ENCODE measurements around the gene HOXB5.

Gene HOXB5

DNA sequence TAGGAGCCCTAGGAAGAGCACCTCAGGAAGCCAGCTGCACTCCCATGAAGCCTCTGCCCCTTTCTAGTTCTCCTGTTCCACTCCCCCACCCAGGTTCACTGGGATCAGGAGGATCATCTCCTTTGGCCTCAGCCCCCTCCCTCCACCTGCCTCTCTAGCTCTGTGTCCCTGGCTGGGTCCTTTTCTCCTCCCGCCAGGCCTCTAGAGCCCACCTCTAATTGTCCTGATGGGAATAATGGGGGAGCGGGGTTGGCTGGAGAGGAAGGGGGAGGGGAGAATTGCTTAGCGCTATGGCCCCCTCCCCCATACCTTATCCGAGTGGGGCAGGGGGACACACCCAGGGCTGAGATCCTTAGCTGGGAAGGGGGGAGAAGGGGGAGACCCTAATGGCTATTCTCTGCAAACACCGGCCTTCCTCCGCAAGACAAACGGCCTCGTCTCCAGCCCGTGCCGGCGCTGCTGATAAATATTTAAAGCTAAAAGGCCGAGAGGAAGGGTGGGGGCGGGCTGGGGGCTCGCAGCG, 16.2 kb upstream of the HOXB5 start:
- H3K4me3 ChIP-seq (ENCODE audit: low read depth in 1 of 2, low read length in 2 of 2), result no peak overlapping the region

DNA sequence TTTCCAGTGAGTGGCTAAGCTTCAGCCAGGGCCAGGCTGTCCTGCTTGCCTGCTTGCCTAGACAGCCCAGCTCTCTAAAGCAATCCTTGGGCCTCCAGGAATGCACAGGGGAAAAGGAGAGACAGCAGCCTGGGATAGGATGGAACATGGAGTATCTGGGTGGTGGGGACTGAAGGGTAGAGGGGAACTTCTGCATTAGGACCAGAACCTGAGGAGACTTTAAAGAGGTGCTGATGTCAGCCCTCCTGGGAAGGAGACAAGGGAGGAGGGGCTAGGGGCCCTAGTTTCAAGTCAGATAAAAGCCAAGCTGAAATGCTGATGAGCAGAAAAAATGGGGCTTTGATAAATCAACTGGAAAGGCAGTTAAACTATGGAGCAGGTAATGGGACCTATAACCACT, 15.5 kb upstream of the HOXB5 start:
- Histone ChIP-seq H3K9me3 (ENCODE audit: insufficient read depth, low read length, severe bottlenecking) (no peaks in the 10 kb centered on the region), H3K4me1 (ENCODE audit: insufficient read depth, low read length) (no peaks in the 10 kb centered on the region), H2AFZ (ENCODE audit: low read depth, low read length) (no peak overlapping the region; the same call in 1 of the 2 replicates), H3K9ac (ENCODE audit: low read depth, low read length) (no peak overlapping the region), H3K36me3 (ENCODE audit: insufficient read depth, low read length) (no peaks in the 10 kb centered on the region), H3K27ac (ENCODE audit: low read length) (no peak overlapping the region), H3K79me2 (ENCODE audit: insufficient read depth, low read length) (no peaks in the 10 kb centered on the region), H3K4me3 (ENCODE audit: low read depth in 1 of 2, low read length in 2 of 2) (no peak overlapping the region), H4K20me1 (ENCODE audit: insufficient read depth, low read length) (no peaks in the 10 kb centered on the region), H3K27me3 (ENCODE audit: insufficient read depth, low read length, poor library complexity) (peaks cover 13% of the 10 kb centered on the region), H3K4me2 (ENCODE audit: insufficient read depth, low read length) (no peak overlapping the region)
- no peak for DNase-seq
- no peak for ATAC-seq (ENCODE audit: insufficient read depth, low read depth)
- TF ChIP-seq, protein P1, sequence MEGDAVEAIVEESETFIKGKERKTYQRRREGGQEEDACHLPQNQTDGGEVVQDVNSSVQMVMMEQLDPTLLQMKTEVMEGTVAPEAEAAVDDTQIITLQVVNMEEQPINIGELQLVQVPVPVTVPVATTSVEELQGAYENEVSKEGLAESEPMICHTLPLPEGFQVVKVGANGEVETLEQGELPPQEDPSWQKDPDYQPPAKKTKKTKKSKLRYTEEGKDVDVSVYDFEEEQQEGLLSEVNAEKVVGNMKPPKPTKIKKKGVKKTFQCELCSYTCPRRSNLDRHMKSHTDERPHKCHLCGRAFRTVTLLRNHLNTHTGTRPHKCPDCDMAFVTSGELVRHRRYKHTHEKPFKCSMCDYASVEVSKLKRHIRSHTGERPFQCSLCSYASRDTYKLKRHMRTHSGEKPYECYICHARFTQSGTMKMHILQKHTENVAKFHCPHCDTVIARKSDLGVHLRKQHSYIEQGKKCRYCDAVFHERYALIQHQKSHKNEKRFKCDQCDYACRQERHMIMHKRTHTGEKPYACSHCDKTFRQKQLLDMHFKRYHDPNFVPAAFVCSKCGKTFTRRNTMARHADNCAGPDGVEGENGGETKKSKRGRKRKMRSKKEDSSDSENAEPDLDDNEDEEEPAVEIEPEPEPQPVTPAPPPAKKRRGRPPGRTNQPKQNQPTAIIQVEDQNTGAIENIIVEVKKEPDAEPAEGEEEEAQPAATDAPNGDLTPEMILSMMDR (IDR thresholded peaks at IDR 0.05; ENCODE audit: borderline replicate concordance, extremely low read depth, low read length, poor library complexity, severe bottlenecking), result no peak
- TF ChIP-seq EZH2 (IDR thresholded peaks at IDR 0.05; ENCODE audit: borderline replicate concordance, low read depth, low read length, severe bottlenecking), result no peak

More for the DNA sequence above, 16.2 kb upstream of the HOXB5 start:
- TF ChIP-seq EZH2 (IDR thresholded peaks at IDR 0.05; ENCODE audit: borderline replicate concordance, low read depth, low read length, severe bottlenecking), result no peak
- TF ChIP-seq, protein P1 (IDR thresholded peaks at IDR 0.05; ENCODE audit: borderline replicate concordance, extremely low read depth, low read length, poor library complexity, severe bottlenecking), result no peak
- no peak for DNase-seq
- Histone ChIP-seq H4K20me1 (ENCODE audit: insufficient read depth, low read length) (no peaks in the 10 kb centered on the region), H3K4me2 (ENCODE audit: insufficient read depth, low read length) (no peak overlapping the region), H3K9ac (ENCODE audit: low read depth, low read length) (no peak overlapping the region), H3K27ac (ENCODE audit: low read length) (no peak overlapping the region), H3K4me1 (ENCODE audit: insufficient read depth, low read length) (no peaks in the 10 kb centered on the region), H3K9me3 (ENCODE audit: insufficient read depth, low read length, severe bottlenecking) (no peaks in the 10 kb centered on the region), H3K79me2 (ENCODE audit: insufficient read depth, low read length) (no peaks in the 10 kb centered on the region), H2AFZ (ENCODE audit: low read depth, low read length) (no peak overlapping the region), H3K27me3 (ENCODE audit: insufficient read depth, low read length, poor library complexity) (peaks cover 7% of the 10 kb centered on the region), H3K36me3 (ENCODE audit: insufficient read depth, low read length) (no peaks in the 10 kb centered on the region)
- no peak for ATAC-seq (ENCODE audit: insufficient read depth, low read depth)

DNA sequence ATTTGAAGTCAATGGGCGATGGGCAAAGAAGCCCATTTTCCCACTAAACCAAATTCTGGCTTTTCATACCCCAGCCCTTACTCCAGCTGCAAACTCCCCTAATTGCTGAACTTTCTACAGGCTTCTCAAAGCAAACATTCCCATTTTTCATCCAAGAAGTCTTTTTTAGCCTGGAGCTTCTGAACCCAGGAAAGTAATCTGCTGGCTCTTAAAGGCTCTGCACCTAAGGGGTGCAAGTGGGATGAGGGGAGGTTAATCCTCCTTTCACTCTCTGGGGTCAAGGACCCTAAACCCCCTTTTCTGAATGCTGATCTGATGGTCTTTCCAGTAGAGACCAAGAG, 14.9 kb upstream of the HOXB5 start:
- no peaks in the 10 kb centered on the region for H3K9me3 ChIP-seq (ENCODE audit: insufficient read depth, low read length, severe bottlenecking)
- H4K20me1 ChIP-seq (ENCODE audit: insufficient read depth, low read length), result no peaks in the 10 kb centered on the region
- DNase-seq (no peak), ATAC-seq (ENCODE audit: insufficient read depth, low read depth) (no peak)
- no peaks in the 10 kb centered on the region for H3K4me1 ChIP-seq (ENCODE audit: insufficient read depth, low read length)
- no peaks in the 10 kb centered on the region for H3K36me3 ChIP-seq (ENCODE audit: insufficient read depth, low read length)
- H3K4me3 ChIP-seq (ENCODE audit: low read depth in 1 of 2, low read length in 2 of 2), result no peak overlapping the region
- no peak overlapping the region for H3K27ac ChIP-seq (ENCODE audit: low read length)
- H3K4me2 ChIP-seq (ENCODE audit: insufficient read depth, low read length), result no peak overlapping the region
- TF ChIP-seq, protein P1 (IDR thresholded peaks at IDR 0.05; ENCODE audit: borderline replicate concordance, extremely low read depth, low read length, poor library complexity, severe bottlenecking), result no peak
- no peak for TF ChIP-seq EZH2 (IDR thresholded peaks at IDR 0.05; ENCODE audit: borderline replicate concordance, low read depth, low read length, severe bottlenecking)
- H3K27me3 ChIP-seq (ENCODE audit: insufficient read depth, low read length, poor library complexity), result peaks cover 13% of the 10 kb centered on the region
- H3K9ac ChIP-seq (ENCODE audit: low read depth, low read length), result no peak overlapping the region
- H2AFZ ChIP-seq (ENCODE audit: low read depth, low read length), result no peak overlapping the region
- H3K79me2 ChIP-seq (ENCODE audit: insufficient read depth, low read length), result no peaks in the 10 kb centered on the region

Data from DND-41 (cell line).